ENCODE data around the gene MGRN1.
"Not testable (repeated sequence)": the region's sequence is repeated elsewhere in the genome, so short reads cannot be mapped to it uniquely, and the experiment has no call there.

MGRN1 gene

DNA sequence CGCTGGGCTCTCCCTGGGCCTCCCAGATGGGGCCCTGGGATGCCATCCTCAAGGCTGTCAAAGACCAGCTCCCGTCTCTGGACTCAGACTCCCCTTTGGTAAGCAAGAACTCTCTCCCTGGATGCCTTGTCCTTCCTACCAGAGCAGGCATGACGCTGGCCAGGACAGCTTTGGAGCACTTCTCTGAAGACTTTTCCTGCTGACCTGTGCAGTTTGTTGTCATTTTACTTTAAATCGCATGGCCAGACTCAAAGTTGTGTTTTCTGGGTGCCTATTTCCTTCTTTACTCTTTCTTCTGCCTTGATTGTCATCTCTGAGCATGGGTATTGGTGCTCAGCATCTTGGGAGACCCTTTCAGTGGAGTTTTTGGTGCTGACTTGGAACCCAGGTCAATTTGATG lies 111.9 kb downstream of the MGRN1 start:
- DNase-seq (ENCODE audit: low read depth, low spot score): no peak
- H3K36me3 ChIP-seq (ENCODE audit: control insufficient read depth, insufficient read depth, low read length): no peaks in the 10 kb centered on the region
- WGBS (ENCODE audit: insufficient coverage, insufficient read length): no CpG with 5 or more reads among the region's 4 CpGs
- no peak overlapping the region for H3K27ac ChIP-seq (ENCODE audit: low read length)
- H3K4me1 ChIP-seq (ENCODE audit: control insufficient read depth, insufficient read depth, low read length): no peaks in the 10 kb centered on the region
- H3K27me3 ChIP-seq (ENCODE audit: control insufficient read depth, insufficient read depth, low read length): no peaks in the 10 kb centered on the region
- H3K9me3 ChIP-seq (ENCODE audit: control insufficient read depth, insufficient read depth, low read length): no peaks in the 10 kb centered on the region
- no peak overlapping the region for H3K4me3 ChIP-seq (ENCODE audit: low read length)

DNA sequence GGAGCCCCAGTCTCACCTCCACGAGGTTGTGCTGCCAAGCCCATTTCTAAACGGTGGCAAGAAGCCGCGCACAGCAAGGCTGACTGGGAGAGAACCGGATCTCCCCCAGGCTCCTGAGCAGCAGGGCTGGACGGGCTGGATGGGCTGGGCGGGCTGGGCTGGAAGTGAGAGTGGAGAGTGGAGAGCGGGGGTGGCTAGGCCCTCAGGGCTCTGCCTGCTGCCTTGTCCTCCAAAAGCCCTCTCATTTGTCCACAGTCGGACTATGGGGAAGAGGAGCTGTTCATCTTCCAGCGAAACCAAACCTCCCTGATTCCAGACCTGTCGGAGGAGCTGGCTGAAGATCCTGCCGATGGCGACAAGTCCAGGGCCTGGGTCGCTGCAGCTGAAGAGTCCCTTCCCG lies 112.9 kb downstream of the MGRN1 start:
- no peaks in the 10 kb centered on the region for H3K4me1 ChIP-seq (ENCODE audit: control insufficient read depth, insufficient read depth, low read length)
- DNase-seq (ENCODE audit: low read depth, low spot score): no peak
- H3K9me3 ChIP-seq (ENCODE audit: control insufficient read depth, insufficient read depth, low read length): no peaks in the 10 kb centered on the region
- H3K4me3 ChIP-seq (ENCODE audit: low read length): no peak overlapping the region
- no peak overlapping the region for H3K27ac ChIP-seq (ENCODE audit: low read length)
- no peaks in the 10 kb centered on the region for H3K36me3 ChIP-seq (ENCODE audit: control insufficient read depth, insufficient read depth, low read length)
- no CpG with 5 or more reads among the region's 15 CpGs for WGBS (ENCODE audit: insufficient coverage, insufficient read length)
- H3K27me3 ChIP-seq (ENCODE audit: control insufficient read depth, insufficient read depth, low read length): no peaks in the 10 kb centered on the region

DNA sequence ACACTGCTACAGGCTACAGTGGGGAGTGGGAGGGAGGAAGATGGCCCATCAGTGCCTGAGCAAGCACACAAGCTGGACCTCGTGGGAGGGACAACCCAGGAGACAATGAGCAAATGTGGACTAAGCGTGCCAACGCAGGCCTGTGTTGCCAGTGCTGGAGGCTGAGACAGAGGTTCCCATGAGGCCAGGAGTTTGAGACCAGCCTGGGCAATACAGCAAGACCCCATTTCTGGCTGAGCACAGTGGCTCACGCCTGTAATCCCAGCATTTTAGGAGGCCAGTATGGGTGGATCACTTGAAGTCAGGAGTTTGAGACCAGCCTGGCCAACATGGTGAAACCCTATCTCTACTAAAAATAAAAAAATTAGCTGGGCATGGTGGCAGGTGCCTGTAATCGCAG lies 113.7 kb downstream of the MGRN1 start:
- H3K27ac ChIP-seq (ENCODE audit: low read length); H3K27me3 ChIP-seq (ENCODE audit: control insufficient read depth, insufficient read depth, low read length); H3K4me3 ChIP-seq (ENCODE audit: low read length); H3K9me3 ChIP-seq (ENCODE audit: control insufficient read depth, insufficient read depth, low read length); H3K36me3 ChIP-seq (ENCODE audit: control insufficient read depth, insufficient read depth, low read length); H3K4me1 ChIP-seq (ENCODE audit: control insufficient read depth, insufficient read depth, low read length); DNase-seq (ENCODE audit: low read depth, low spot score): not testable (repeated sequence)
- no CpG with 5 or more reads among the region's 5 CpGs for WGBS (ENCODE audit: insufficient coverage, insufficient read length)
